Epithelial cell of alveolus of lung (primary cell): ENCODE data around the gene USP22. TPM values are rescaled to one million over a fixed set of nuclear protein-coding genes. Genes with fewer than 3 reads are reported as not detected.

Experiments used
- total RNA-seq: library from RNA; depleted of rRNA; stranded (reverse); fragments of >200 nt; gene quantifications from 2 replicates; pipeline ENCODE4 v1.2.1, GENCODE V29; 2015

The USP22 gene
- 159 and 183 TPM in 2 replicates for total RNA-seq

GRCh38 chr17:21042458-21043295 lies at the start of gene USP22:
Gene USP22, minus strand, starts transcription at chr17:21043011. Its CDS starts 176 bp downstream, at chr17:21042835.

Other genes starting within 250 kb of the USP22 start
- 16.0 and 25.2 TPM in 2 replicates for gene DHRS7B, start 84.0 kb upstream of the USP22 start, total RNA-seq
- 21.1 and 33.4 TPM in 2 replicates for gene TMEM11, start 171.2 kb upstream of the USP22 start, total RNA-seq
- 4.3 and 13.8 TPM in 2 replicates for gene NATD1, start 210.4 kb upstream of the USP22 start, total RNA-seq
- gene MAP2K3, start 241.7 kb upstream of the USP22 start, total RNA-seq = 15.0 and 22.4 TPM in 2 replicates